HL-60 (cell line): Measurements from ENCODE around the gene NAGLU.

Experiments
- REST ChIP-seq: IDR thresholded peaks from 2 replicates; pipeline ENCODE4 v1.6.1; 2012; ENCODE audit warnings: low read depth; ENCODE audit not compliant: insufficient replicate concordance
- TF ChIP-seq, protein P1 (sequence below): IDR thresholded peaks from one replicate; pipeline ENCODE4 v1.5.1; 2011; ENCODE audit warnings: low read length, control low read depth, inconsistent platforms; ENCODE audit not compliant: insufficient read depth

- TF ChIP-seq, protein P1, sequence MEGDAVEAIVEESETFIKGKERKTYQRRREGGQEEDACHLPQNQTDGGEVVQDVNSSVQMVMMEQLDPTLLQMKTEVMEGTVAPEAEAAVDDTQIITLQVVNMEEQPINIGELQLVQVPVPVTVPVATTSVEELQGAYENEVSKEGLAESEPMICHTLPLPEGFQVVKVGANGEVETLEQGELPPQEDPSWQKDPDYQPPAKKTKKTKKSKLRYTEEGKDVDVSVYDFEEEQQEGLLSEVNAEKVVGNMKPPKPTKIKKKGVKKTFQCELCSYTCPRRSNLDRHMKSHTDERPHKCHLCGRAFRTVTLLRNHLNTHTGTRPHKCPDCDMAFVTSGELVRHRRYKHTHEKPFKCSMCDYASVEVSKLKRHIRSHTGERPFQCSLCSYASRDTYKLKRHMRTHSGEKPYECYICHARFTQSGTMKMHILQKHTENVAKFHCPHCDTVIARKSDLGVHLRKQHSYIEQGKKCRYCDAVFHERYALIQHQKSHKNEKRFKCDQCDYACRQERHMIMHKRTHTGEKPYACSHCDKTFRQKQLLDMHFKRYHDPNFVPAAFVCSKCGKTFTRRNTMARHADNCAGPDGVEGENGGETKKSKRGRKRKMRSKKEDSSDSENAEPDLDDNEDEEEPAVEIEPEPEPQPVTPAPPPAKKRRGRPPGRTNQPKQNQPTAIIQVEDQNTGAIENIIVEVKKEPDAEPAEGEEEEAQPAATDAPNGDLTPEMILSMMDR, result no peak
- no peak for TF ChIP-seq REST
These were observed 27.9 kb downstream of the NAGLU start for GRCh38 chr17:42563950-42564349.
